IMR-90 (cell line): ENCODE results near the gene CADM1. TPM values are rescaled to one million over a fixed set of nuclear protein-coding genes. Genes with fewer than 3 reads are reported as not detected.

Experiments
- ATAC-seq: fragments of 200-7000 bp; cut with Tn5 transposase; 2 replicates; pipeline ENCODE4 v1.9.1; 2020; ENCODE audit warnings: low read depth, mild to moderate bottlenecking, moderate library complexity
- BruUV-seq: library from RNA; stranded (reverse); fragments of 400-500 nt; replicated peaks from 2 replicates; lab custom pipeline; 2021; lab: Mats Ljungman, UMichigan
- CTCF ChIA-PET: fragments of 300-600 bp; formaldehyde crosslinking; extraction: SDS; loops from one replicate; lab custom pipeline; 2021; ENCODE audit warnings: antibody characterized with exemption; lab: Yijun Ruan, JAX
- POLR2A ChIA-PET: fragments of 300-600 bp; sonication (Branson Sonifier 250); formaldehyde crosslinking; loops from one replicate; lab custom pipeline; 2022; ENCODE audit warnings: antibody characterized with exemption; ENCODE audit not compliant: unreplicated experiment; lab: Charles Lee
- DNase-seq: peaks from one replicate; pipeline ENCODE4 v3.0.0; 2013
- H2AFZ ChIP-seq: replicated peaks from 2 replicates; pipeline ENCODE3; 2013; ENCODE audit warnings: low read length, mild to moderate bottlenecking; ENCODE audit not compliant: poor library complexity
- H2AK5ac ChIP-seq: 2 replicates; pipeline ENCODE4 v1.6.1; 2013; ENCODE audit warnings: low read depth, low read length, inconsistent platforms
- H2AK9ac ChIP-seq: replicated peaks from 2 replicates; pipeline ENCODE3; 2013; ENCODE audit warnings: mild to moderate bottlenecking, low read depth, low read length, moderate library complexity; ENCODE audit not compliant: poor library complexity
- H2BK120ac ChIP-seq: 2 replicates; pipeline ENCODE4 v1.6.1; 2013; ENCODE audit warnings: low read depth, low read length, inconsistent platforms
- H2BK15ac ChIP-seq: 3 replicates; pipeline ENCODE4 v1.6.1; 2013; ENCODE audit warnings: low read depth, low read length, inconsistent platforms
- H2BK20ac ChIP-seq: 2 replicates; pipeline ENCODE4 v1.6.1; 2013; ENCODE audit warnings: low read depth, mild to moderate bottlenecking, inconsistent platforms, low read length, moderate library complexity
- H2BK5ac ChIP-seq: 2 replicates; pipeline ENCODE4 v1.6.1; 2013; ENCODE audit warnings: mild to moderate bottlenecking, low read depth, low read length, inconsistent platforms; ENCODE audit not compliant: poor library complexity, severe bottlenecking
- H3K14ac ChIP-seq: replicated peaks from 2 replicates; pipeline ENCODE4 v1.6.1; 2013; ENCODE audit warnings: low read depth, low read length, inconsistent platforms
- H3K18ac ChIP-seq: 2 replicates; pipeline ENCODE4 v1.6.1; 2013; ENCODE audit warnings: low read depth, low read length, control low read depth
- H3K23ac ChIP-seq: 2 replicates; pipeline ENCODE4 v1.6.1; 2013; ENCODE audit warnings: low read depth, low read length, inconsistent platforms
- H3K27ac ChIP-seq: 2 replicates; pipeline ENCODE4 v1.5.1; 2013; ENCODE audit warnings: mild to moderate bottlenecking, control low read depth, low read length; ENCODE audit not compliant: insufficient read depth
- H3K27me3 ChIP-seq: 2 replicates; pipeline ENCODE4 v1.6.1; 2013; ENCODE audit warnings: low read length; ENCODE audit not compliant: control insufficient read depth, insufficient read depth
- H3K36me3 ChIP-seq: 2 replicates; pipeline ENCODE4 v1.6.1; 2013; ENCODE audit warnings: low read length, mixed read lengths; ENCODE audit not compliant: control insufficient read depth, insufficient read depth
- H3K4ac ChIP-seq: 2 replicates; pipeline ENCODE4 v1.6.1; 2013; ENCODE audit warnings: low read depth, low read length, inconsistent platforms
- H3K4me1 ChIP-seq: 2 replicates; pipeline ENCODE4 v1.6.1; 2013; ENCODE audit warnings: low read length, mixed read lengths; ENCODE audit not compliant: control insufficient read depth, insufficient read depth
- H3K4me2 ChIP-seq: 2 replicates; pipeline ENCODE4 v1.6.1; 2013; ENCODE audit warnings: low read depth, mild to moderate bottlenecking, control low read depth, low read length, moderate library complexity
- H3K4me3 ChIP-seq: 2 replicates; pipeline ENCODE4 v1.5.1; 2013; ENCODE audit warnings: low read depth, mild to moderate bottlenecking, control low read depth, low read length, moderate library complexity; ENCODE audit not compliant: insufficient read depth
- H3K56ac ChIP-seq: 2 replicates; pipeline ENCODE4 v1.6.1; 2013; ENCODE audit warnings: low read length, inconsistent platforms; ENCODE audit not compliant: insufficient read depth; ENCODE audit errors: extremely low read depth
- H3K79me1 ChIP-seq, 2 experiments: 2 replicates each; pipeline ENCODE4 v1.6.1; 2013; ENCODE audit warnings: low read length in 2 of 2, inconsistent platforms in 1 of 2, low read depth in 1 of 2
- H3K9ac ChIP-seq: 2 replicates; pipeline ENCODE4 v1.6.1; 2013; ENCODE audit warnings: low read depth, low read length, control low read depth
- H3K9me1 ChIP-seq: 2 replicates; pipeline ENCODE4 v1.6.1; 2013; ENCODE audit warnings: low read length, inconsistent platforms; ENCODE audit not compliant: insufficient read depth
- H3K9me3 ChIP-seq: 2 replicates; pipeline ENCODE4 v1.6.1; 2013; ENCODE audit warnings: low read length; ENCODE audit not compliant: control insufficient read depth, insufficient read depth
- H4K20me1 ChIP-seq: 2 replicates; pipeline ENCODE4 v1.6.1; 2013; ENCODE audit warnings: low read length, inconsistent platforms; ENCODE audit not compliant: insufficient read depth
- H4K5ac ChIP-seq: 2 replicates; pipeline ENCODE4 v1.6.1; 2013; ENCODE audit warnings: mild to moderate bottlenecking, low read depth, low read length, control low read depth
- H4K8ac ChIP-seq, 2 experiments: 2 replicates each; pipeline ENCODE4 v1.6.1; 2013; ENCODE audit warnings: low read depth in 2 of 2, low read length in 2 of 2, control low read depth in 1 of 2, inconsistent platforms in 1 of 2
- H4K91ac ChIP-seq: 2 replicates; pipeline ENCODE4 v1.6.1; 2013; ENCODE audit warnings: low read depth, low read length, inconsistent platforms; ENCODE audit not compliant: insufficient read depth
- CEBPB ChIP-seq: IDR thresholded peaks from 2 replicates; pipeline ENCODE4 v1.6.1; 2012; ENCODE audit warnings: low read depth, low read length, improper control_type of control experiment
- CHD1 ChIP-seq: IDR thresholded peaks from 2 replicates; pipeline ENCODE4 v1.6.1; 2012; ENCODE audit warnings: low read depth, low read length, improper control_type of control experiment
- FOS ChIP-seq: fragments of 150-350 bp; IDR thresholded peaks from 2 replicates; pipeline ENCODE4 v1.6.1; 2016; ENCODE audit warnings: low read depth, low read length
- MAFK ChIP-seq: IDR thresholded peaks from 2 replicates; pipeline ENCODE4 v1.6.1; 2012; ENCODE audit warnings: low read depth, low read length, improper control_type of control experiment
- MXI1 ChIP-seq: IDR thresholded peaks from 2 replicates; pipeline ENCODE4 v1.6.1; 2012; ENCODE audit warnings: low read depth, mild to moderate bottlenecking, low read length, moderate library complexity, borderline replicate concordance
- NFE2L2 ChIP-seq: fragments of 150-350 bp; IDR thresholded peaks from 2 replicates; pipeline ENCODE4 v1.6.1; 2016; ENCODE audit warnings: low read depth, mild to moderate bottlenecking, low read length
- RAD21 ChIP-seq: IDR thresholded peaks from 2 replicates; pipeline ENCODE4 v1.6.1; 2012; ENCODE audit warnings: low read length, improper control_type of control experiment
- RCOR1 ChIP-seq: IDR thresholded peaks from 2 replicates; pipeline ENCODE4 v1.6.1; 2012; ENCODE audit warnings: mild to moderate bottlenecking, low read length, improper control_type of control experiment; ENCODE audit not compliant: insufficient replicate concordance
- RFX5 ChIP-seq: IDR thresholded peaks from 2 replicates; pipeline ENCODE4 v1.8.0; 2012; ENCODE audit warnings: low read depth, mild to moderate bottlenecking, low read length, moderate library complexity
- WGBS, 2 experiments: methylation state at CpG; one replicate each; pipeline versions ENCODE4 v1.1.5 to v1.1.7; 2013; ENCODE audit warnings: missing lambda C conversion rate in 2 of 2; ENCODE audit not compliant: insufficient read length in 1 of 2; ENCODE audit errors: extremely low coverage in 2 of 2; 5-methylcytosine and 5-hydroxymethylcytosine counted together
- dilution Hi-C: fragments of 300-500 bp; cut with HindIII; formaldehyde crosslinking; loops from one replicate; pipeline ENCODE4 v1.14.3; 2018; ENCODE audit warnings: low sequenced_read_pairs; ENCODE audit not compliant: unreplicated experiment
- in situ Hi-C: fragments of 300-500 bp; cut with MboI; formaldehyde crosslinking; loops from 3 replicates; pipeline ENCODE4 v1.14.3; 2019; ENCODE audit warnings: low sequenced_read_pairs, inconsistent platforms, mixed read lengths
- intact Hi-C: fragments of 100-400 bp; cut with micrococcal nuclease; formaldehyde crosslinking; loops from 2 replicates; pipeline ENCODE4 v1.10.0; 2022
- polyA plus RNA-seq, 3 experiments: library from polyadenylated mRNA; depleted of rRNA; stranded (reverse); fragments of >200 nt; gene quantifications; 2 replicates each; pipeline ENCODE4 v1.2.3, GENCODE V29; 2012; ENCODE audit warnings: low replicate concordance in 1 of 3
- total RNA-seq: library from RNA; depleted of rRNA; stranded (reverse); fragments of >200 nt; gene quantifications from 2 replicates; pipeline ENCODE4 v1.2.3, GENCODE V29; 2012

The CADM1 gene
- total and polyA plus RNA-seq, 2 of the 4 experiments (the other 2 are of a cell fraction) = 28.8 to 77.1 TPM

DNA sequence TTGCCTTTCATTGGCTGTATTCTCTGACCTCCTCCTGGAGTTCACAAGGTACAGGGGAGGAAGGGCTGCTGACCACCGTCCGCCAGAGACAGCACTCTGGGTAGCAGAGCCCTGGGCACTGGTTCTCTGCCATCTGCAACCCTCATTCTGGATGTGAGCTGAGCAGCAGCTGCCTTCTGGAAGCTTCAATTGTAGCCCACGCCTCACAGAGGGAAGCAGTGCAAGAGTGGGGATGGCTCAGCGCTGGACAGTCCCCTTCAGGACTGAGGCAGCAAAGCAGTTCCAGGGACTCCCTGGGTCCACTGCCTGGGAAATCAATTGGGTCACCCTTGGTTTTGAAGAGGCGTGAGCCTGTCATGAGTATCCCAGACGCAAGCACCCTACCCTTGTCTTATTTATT is 346.2 kb downstream of the CADM1 start:
- no peaks in the 10 kb centered on the region for H3K9me1 ChIP-seq
- no peak overlapping the region for H4K8ac ChIP-seq
- no peak overlapping the region for H3K18ac ChIP-seq
- intact Hi-C loops (no loop called here), in situ Hi-C loops (no loop called here), dilution Hi-C loops (no loop called here)
- ATAC-seq (no peak), DNase-seq (no peak)
- no peak overlapping the region for H2AK9ac ChIP-seq
- BruUV-seq = no TSS peak
- no peak overlapping the region for H2BK15ac ChIP-seq
- H3K14ac ChIP-seq = no peak overlapping the region
- no peak overlapping the region for H3K56ac ChIP-seq
- H2BK5ac ChIP-seq = no peak overlapping the region
- no peaks in the 10 kb centered on the region for H3K79me1 ChIP-seq
- no peak overlapping the region for H3K4ac ChIP-seq
- H3K23ac ChIP-seq = no peak overlapping the region
- no peak overlapping the region for H4K91ac ChIP-seq
- no peak overlapping the region for H2BK120ac ChIP-seq
- H2BK20ac ChIP-seq = no peak overlapping the region
- ChIA-PET POLR2A (no interaction called here), CTCF (no interaction called here)
- no peak overlapping the region for H3K4me3 ChIP-seq
- no peak overlapping the region for H2AK5ac ChIP-seq
- no peaks in the 10 kb centered on the region; the same call in 1 of the 2 replicates for H3K4me1 ChIP-seq
- WGBS, 2 experiments = 96% methylated on average over 2 of the region's 6 CpGs; no CpG with 5 or more reads in 1 of the 2 experiments
- H3K9ac ChIP-seq = no peak overlapping the region
- H3K4me2 ChIP-seq = no peak overlapping the region
- H4K5ac ChIP-seq = no peak overlapping the region
- H3K36me3 ChIP-seq = no peaks in the 10 kb centered on the region
- no peak for TF ChIP-seq CEBPB
- TF ChIP-seq RCOR1 = no peak
- TF ChIP-seq CHD1 = no peak
- TF ChIP-seq NFE2L2 = no peak
- TF ChIP-seq FOS = no peak
- no peak for TF ChIP-seq RAD21
- no peak for TF ChIP-seq RFX5
- TF ChIP-seq MAFK = no peak
- TF ChIP-seq MXI1 = no peak
- H2AFZ ChIP-seq = no peak overlapping the region
- H4K20me1 ChIP-seq = no peaks in the 10 kb centered on the region
- H3K9me3 ChIP-seq = no peaks in the 10 kb centered on the region
- H3K27ac ChIP-seq = no peak overlapping the region
- peaks cover 17% of the 10 kb centered on the region for H3K27me3 ChIP-seq
